ENCODE results near the gene KRR1. TPM values are rescaled to one million over a fixed set of nuclear protein-coding genes. Genes with fewer than 3 reads are reported as not detected.

KRR1 gene
- polyA plus RNA-seq, 1 of the 3 experiments (the other 2 are of a cell fraction), result 13.8 TPM

GRCh38 chr12:75533239-75533638 is 21.8 kb upstream of the KRR1 start:
- ChIA-PET POLR2A (no interaction called here), CTCF (interaction anchor here (1.6 to 8.6 kb wide), 2 partner anchors 90 to 502 kb away, joined by 4 to 166 read pairs; partner anchors contain the start of gene PHLDA1)
- Histone ChIP-seq H3K27me3 (ENCODE audit: insufficient read depth) (no peaks in the 10 kb centered on the region), H3K36me3 (replicated peaks in 1 of 2; ENCODE audit: control insufficient read depth in 1 of 2, insufficient read depth in 2 of 2, low read length in 1 of 2) (no peaks in the 10 kb centered on the region), H3F3A (replicated peaks; ENCODE audit: insufficient read depth) (no peaks in the 10 kb centered on the region), H4K20me1 (ENCODE audit: insufficient read depth) (no peaks in the 10 kb centered on the region), H3K79me2 (ENCODE audit: insufficient read depth) (no peaks in the 10 kb centered on the region), H3K9me2 (no peaks in the 10 kb centered on the region), H3K9ac (no peak overlapping the region), H2AFZ (ENCODE audit: low read depth) (no peak overlapping the region), H3K9me3 (no peaks in the 10 kb centered on the region), H3K4me1 (ENCODE audit: control insufficient read depth in 1 of 2, insufficient read depth in 2 of 2, low read depth in 1 of 2, low read length in 1 of 2) (no peaks in the 10 kb centered on the region; a peak in 1 of 4 replicates), H3K27ac (ENCODE audit: low read depth in 2 of 2, low read length in 1 of 2) (no peak overlapping the region), H3K4me3 (ENCODE audit: low read depth in 2 of 2, low read length in 1 of 2) (no peak overlapping the region), H3K4me2 (no peak overlapping the region)
- no peak for DNase-seq
- WGBS (ENCODE audit: low lambda C conversion rate), result 83% methylated on average over 2 of the region's 2 CpGs
- TF ChIP-seq RAD21 (IDR thresholded peaks at IDR 0.05; ENCODE audit: low read length), result no peak
- TF ChIP-seq FOXM1 (IDR thresholded peaks at IDR 0.05; ENCODE audit: low read depth), result no peak
- TF ChIP-seq, protein P1, sequence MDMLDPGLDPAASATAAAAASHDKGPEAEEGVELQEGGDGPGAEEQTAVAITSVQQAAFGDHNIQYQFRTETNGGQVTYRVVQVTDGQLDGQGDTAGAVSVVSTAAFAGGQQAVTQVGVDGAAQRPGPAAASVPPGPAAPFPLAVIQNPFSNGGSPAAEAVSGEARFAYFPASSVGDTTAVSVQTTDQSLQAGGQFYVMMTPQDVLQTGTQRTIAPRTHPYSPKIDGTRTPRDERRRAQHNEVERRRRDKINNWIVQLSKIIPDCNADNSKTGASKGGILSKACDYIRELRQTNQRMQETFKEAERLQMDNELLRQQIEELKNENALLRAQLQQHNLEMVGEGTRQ (IDR thresholded peaks at IDR 0.05; ENCODE audit: borderline replicate concordance, low read depth, low read length), result no peak
- no peak for TF ChIP-seq TCF12 (IDR thresholded peaks at IDR 0.05)
- TF ChIP-seq GABPA (IDR thresholded peaks at IDR 0.05; ENCODE audit: low read depth), result no peak
- TF ChIP-seq POLR2AphosphoS5 (IDR thresholded peaks at IDR 0.05; ENCODE audit: low read depth, low read length), result no peak
- TF ChIP-seq MXI1 (IDR thresholded peaks at IDR 0.05; ENCODE audit: low read depth, low read length), result no peak
- TF ChIP-seq MEF2A (IDR thresholded peaks at IDR 0.05; ENCODE audit: borderline replicate concordance, low read depth), result no peak
- no peak for TF ChIP-seq YY1 (IDR thresholded peaks at IDR 0.05; ENCODE audit: low read depth)
- no peak for TF ChIP-seq TAF1 (IDR thresholded peaks at IDR 0.05; ENCODE audit: borderline replicate concordance, low read depth, low read length)
- TF ChIP-seq, protein P2, sequence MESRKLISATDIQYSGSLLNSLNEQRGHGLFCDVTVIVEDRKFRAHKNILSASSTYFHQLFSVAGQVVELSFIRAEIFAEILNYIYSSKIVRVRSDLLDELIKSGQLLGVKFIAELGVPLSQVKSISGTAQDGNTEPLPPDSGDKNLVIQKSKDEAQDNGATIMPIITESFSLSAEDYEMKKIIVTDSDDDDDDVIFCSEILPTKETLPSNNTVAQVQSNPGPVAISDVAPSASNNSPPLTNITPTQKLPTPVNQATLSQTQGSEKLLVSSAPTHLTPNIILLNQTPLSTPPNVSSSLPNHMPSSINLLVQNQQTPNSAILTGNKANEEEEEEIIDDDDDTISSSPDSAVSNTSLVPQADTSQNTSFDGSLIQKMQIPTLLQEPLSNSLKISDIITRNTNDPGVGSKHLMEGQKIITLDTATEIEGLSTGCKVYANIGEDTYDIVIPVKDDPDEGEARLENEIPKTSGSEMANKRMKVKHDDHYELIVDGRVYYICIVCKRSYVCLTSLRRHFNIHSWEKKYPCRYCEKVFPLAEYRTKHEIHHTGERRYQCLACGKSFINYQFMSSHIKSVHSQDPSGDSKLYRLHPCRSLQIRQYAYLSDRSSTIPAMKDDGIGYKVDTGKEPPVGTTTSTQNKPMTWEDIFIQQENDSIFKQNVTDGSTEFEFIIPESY (IDR thresholded peaks at IDR 0.05; ENCODE audit: borderline replicate concordance, low read depth), result no peak
- TF ChIP-seq RFX5 (IDR thresholded peaks at IDR 0.05; ENCODE audit: low read length), result no peak
- no peak for TF ChIP-seq FOXJ3 (CRISPR knock-in tag; IDR thresholded peaks at IDR 0.05)

DNA sequence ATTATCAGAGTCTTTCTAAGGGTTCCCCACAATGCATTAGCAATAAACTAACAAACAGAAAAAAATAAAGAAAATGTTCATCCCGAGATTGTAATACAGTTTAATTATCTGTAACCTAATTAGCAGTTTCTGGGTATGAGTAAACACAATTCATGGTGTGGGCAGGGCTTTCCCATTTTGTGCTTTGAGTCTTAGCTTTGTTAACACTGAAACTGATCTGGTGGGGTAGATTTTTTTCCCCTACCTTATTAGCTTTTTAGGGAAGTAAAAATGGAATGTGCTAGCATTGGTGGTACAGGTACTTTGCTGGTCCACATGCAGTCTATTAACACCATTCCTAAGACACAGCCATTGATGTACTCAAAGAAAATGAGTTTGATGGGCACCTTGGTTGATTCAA is 18.4 kb upstream of the KRR1 start:
- Histone ChIP-seq H3K4me2 (no peak overlapping the region), H3K4me3 (ENCODE audit: low read depth in 2 of 2, low read length in 1 of 2) (no peak overlapping the region), H3K36me3 (replicated peaks in 1 of 2; ENCODE audit: control insufficient read depth in 1 of 2, insufficient read depth in 2 of 2, low read length in 1 of 2) (no peaks in the 10 kb centered on the region), H3K9me3 (no peaks in the 10 kb centered on the region), H2AFZ (ENCODE audit: low read depth) (no peak overlapping the region), H3K79me2 (ENCODE audit: insufficient read depth) (no peaks in the 10 kb centered on the region), H3K9me2 (no peaks in the 10 kb centered on the region), H3K27me3 (ENCODE audit: insufficient read depth) (no peaks in the 10 kb centered on the region), H3F3A (replicated peaks; ENCODE audit: insufficient read depth) (no peaks in the 10 kb centered on the region), H3K9ac (no peak overlapping the region), H3K4me1 (ENCODE audit: control insufficient read depth in 1 of 2, insufficient read depth in 2 of 2, low read depth in 1 of 2, low read length in 1 of 2) (no peaks in the 10 kb centered on the region; a peak in 2 of 4 replicates), H3K27ac (ENCODE audit: low read depth in 2 of 2, low read length in 1 of 2) (no peak overlapping the region), H4K20me1 (ENCODE audit: insufficient read depth) (no peaks in the 10 kb centered on the region)
- no peak for DNase-seq
- WGBS (ENCODE audit: low lambda C conversion rate), result 53% methylated on average over 1 of the region's 1 CpG
- CTCF ChIA-PET, result interaction anchor here (8.6 kb wide), 1 partner anchor 505 kb away, joined by 166 read pairs; the partner anchor contains the start of gene PHLDA1
- TF ChIP-seq EP300 (IDR thresholded peaks at IDR 0.05; ENCODE audit: borderline replicate concordance in 1 of 2, low read depth in 1 of 2, low read length in 1 of 2) (no peak), EZH2phosphoT487 (IDR thresholded peaks at IDR 0.05; ENCODE audit: borderline replicate concordance, low read depth) (no peak), FOXM1 (IDR thresholded peaks at IDR 0.05; ENCODE audit: low read depth) (no peak), MEF2A (IDR thresholded peaks at IDR 0.05; ENCODE audit: borderline replicate concordance, low read depth) (no peak), NRF1 (IDR thresholded peaks at IDR 0.05; ENCODE audit: low read depth, low read length) (no peak), SMC3 (IDR thresholded peaks at IDR 0.05; ENCODE audit: low read depth, low read length) (no peak), YY1 (IDR thresholded peaks at IDR 0.05; ENCODE audit: low read depth) (no peak), NFIC (IDR thresholded peaks at IDR 0.05; ENCODE audit: borderline replicate concordance) (no peak), ELF1 (IDR thresholded peaks at IDR 0.05) (no peak), JUND (IDR thresholded peaks at IDR 0.05) (no peak), POLR2AphosphoS5 (IDR thresholded peaks at IDR 0.05; ENCODE audit: low read depth, low read length) (no peak), GABPA (IDR thresholded peaks at IDR 0.05; ENCODE audit: low read depth) (no peak), TCF12 (IDR thresholded peaks at IDR 0.05) (no peak), RCOR1 (IDR thresholded peaks at IDR 0.05; ENCODE audit: low read length) (no peak), PBX3 (IDR thresholded peaks at IDR 0.05) (no peak)
- TF ChIP-seq, protein P3, sequence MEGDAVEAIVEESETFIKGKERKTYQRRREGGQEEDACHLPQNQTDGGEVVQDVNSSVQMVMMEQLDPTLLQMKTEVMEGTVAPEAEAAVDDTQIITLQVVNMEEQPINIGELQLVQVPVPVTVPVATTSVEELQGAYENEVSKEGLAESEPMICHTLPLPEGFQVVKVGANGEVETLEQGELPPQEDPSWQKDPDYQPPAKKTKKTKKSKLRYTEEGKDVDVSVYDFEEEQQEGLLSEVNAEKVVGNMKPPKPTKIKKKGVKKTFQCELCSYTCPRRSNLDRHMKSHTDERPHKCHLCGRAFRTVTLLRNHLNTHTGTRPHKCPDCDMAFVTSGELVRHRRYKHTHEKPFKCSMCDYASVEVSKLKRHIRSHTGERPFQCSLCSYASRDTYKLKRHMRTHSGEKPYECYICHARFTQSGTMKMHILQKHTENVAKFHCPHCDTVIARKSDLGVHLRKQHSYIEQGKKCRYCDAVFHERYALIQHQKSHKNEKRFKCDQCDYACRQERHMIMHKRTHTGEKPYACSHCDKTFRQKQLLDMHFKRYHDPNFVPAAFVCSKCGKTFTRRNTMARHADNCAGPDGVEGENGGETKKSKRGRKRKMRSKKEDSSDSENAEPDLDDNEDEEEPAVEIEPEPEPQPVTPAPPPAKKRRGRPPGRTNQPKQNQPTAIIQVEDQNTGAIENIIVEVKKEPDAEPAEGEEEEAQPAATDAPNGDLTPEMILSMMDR (IDR thresholded peaks at IDR 0.05), result no peak
- POLR2A ChIA-PET, result no interaction called here

Measured in SK-N-SH (cell line).